ENCODE data around the gene LRRFIP1. TPM values are rescaled to one million over a fixed set of nuclear protein-coding genes. Genes with fewer than 3 reads are reported as not detected.

The LRRFIP1 gene
- total and polyA plus RNA-seq, 7 donors = 42.3 to 108 (median 91.9) TPM

DNA sequence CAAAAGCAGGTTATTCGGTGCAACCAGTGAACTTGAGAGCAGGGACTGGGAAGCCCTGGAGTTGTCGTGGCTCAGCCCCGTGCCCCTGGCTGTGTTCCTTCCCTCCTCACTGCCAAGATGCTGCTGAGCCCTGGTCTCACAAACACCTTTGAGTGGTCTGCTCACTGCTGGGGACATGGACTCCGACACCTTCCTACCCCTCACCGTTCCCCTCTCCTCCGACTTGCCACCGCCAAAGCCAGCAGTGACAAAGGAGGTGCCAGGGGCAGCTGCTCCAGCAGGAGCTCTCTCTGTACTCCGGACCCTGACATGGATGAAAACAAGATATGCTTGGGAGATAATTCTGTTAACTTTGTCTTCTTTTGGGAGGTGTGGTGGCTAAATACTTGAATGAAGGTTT, 17.9 kb downstream of the LRRFIP1 start:
- ATAC-seq (no peak), DNase-seq (no peak)
- Histone ChIP-seq H3K36me3 (ENCODE audit: insufficient read depth in 1 of 2, low read depth in 1 of 2) (no peaks in the 10 kb centered on the region), H3K9me3 (no peaks in the 10 kb centered on the region), H3K27me3 (ENCODE audit: insufficient read depth in 3 of 3, low read length in 2 of 3) (no peaks in the 10 kb centered on the region), H3K4me3 (no peak overlapping the region), H3K4me1 (peaks cover 63% of the 10 kb centered on the region), H3K27ac (peak overlapping the region; percentile 91)
- intact Hi-C loops (cut with DNase I) = no loop called here
- TF ChIP-seq, protein P1, sequence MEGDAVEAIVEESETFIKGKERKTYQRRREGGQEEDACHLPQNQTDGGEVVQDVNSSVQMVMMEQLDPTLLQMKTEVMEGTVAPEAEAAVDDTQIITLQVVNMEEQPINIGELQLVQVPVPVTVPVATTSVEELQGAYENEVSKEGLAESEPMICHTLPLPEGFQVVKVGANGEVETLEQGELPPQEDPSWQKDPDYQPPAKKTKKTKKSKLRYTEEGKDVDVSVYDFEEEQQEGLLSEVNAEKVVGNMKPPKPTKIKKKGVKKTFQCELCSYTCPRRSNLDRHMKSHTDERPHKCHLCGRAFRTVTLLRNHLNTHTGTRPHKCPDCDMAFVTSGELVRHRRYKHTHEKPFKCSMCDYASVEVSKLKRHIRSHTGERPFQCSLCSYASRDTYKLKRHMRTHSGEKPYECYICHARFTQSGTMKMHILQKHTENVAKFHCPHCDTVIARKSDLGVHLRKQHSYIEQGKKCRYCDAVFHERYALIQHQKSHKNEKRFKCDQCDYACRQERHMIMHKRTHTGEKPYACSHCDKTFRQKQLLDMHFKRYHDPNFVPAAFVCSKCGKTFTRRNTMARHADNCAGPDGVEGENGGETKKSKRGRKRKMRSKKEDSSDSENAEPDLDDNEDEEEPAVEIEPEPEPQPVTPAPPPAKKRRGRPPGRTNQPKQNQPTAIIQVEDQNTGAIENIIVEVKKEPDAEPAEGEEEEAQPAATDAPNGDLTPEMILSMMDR (IDR thresholded peaks at IDR 0.05) = no peak
- 62 to 77% (median 66%) methylated on average over 8 of the region's 8 CpGs for WGBS, 3 donors

DNA sequence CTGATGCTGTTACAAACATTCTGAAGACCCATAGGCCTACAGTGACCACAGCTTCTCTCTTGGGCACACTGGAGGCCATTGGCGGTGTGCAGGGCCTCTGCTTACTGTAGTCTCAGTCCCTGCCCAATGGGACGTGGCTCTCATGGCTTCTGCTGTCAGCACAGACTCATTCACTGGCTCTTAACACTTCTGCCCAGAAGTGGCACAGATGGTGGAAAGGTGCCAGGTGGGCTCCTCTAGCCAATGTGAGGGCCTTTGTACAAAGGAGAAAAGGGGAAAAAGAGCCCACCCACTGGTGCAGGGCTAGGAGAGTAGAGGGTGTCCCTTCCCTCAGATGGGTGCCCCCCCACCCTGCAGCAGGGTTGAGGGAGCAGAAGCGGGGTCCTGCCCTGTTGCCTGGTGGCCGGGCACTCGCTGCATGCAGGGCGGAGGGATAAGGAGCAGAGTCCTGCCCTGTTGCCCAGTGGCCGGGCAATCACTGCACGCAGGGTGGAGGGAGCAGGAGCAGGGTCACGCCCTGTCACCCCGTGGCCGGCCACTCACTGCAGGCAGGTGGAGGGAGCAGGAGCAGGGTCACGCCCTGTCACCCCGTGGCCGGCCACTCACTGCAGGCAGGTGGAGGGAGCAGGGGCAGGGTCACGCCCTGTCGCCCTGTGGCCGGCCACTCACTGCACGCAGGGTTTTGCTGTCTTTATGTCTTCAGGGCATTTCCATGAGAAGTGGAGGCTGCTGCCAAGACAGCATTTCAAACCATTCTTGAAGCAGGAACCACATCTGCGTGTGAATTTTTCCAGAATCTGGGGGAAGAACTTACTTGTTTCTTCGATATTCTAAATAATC, 20.0 kb downstream of the LRRFIP1 start:
- Histone ChIP-seq H3K4me1 (peaks cover 52% of the 10 kb centered on the region), H3K9me3 (no peaks in the 10 kb centered on the region), H3K27ac (peak overlapping the region; percentile 91), H3K4me3 (no peak overlapping the region), H3K27me3 (ENCODE audit: insufficient read depth in 3 of 3, low read length in 2 of 3) (no peaks in the 10 kb centered on the region), H3K36me3 (ENCODE audit: insufficient read depth in 1 of 2, low read depth in 1 of 2) (no peaks in the 10 kb centered on the region)
- intact Hi-C loops (cut with DNase I) = no loop called here
- DNase-seq (no peak), ATAC-seq (no peak)
- 78 to 86% (median 79%) methylated on average over 18 to 20 of the region's 20 CpGs for WGBS, 3 donors
- TF ChIP-seq, protein P1 (IDR thresholded peaks at IDR 0.05) = no peak

DNA sequence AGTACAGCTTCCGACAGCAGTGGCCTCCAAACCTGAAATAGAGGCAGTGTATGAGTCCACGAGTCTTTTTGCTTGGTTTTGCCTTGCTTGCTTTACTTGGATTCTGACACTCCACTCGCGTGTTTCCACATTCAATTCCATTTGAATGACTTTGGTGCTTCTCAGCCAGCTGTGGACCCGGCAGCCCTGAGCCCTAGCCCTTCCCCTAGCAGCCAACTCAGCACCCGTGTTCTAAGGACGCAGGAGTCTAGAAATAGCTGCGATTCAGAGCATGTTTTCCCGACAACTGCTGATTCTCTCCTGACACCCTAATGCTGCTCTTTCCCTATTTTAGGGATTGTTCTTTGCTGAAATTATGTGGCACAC, 20.6 kb downstream of the LRRFIP1 start:
- Histone ChIP-seq H3K36me3 (ENCODE audit: insufficient read depth in 1 of 2, low read depth in 1 of 2) (no peaks in the 10 kb centered on the region), H3K27ac (peak overlapping the region; percentile 91), H3K27me3 (ENCODE audit: insufficient read depth in 3 of 3, low read length in 2 of 3) (no peaks in the 10 kb centered on the region), H3K4me1 (peaks cover 49% of the 10 kb centered on the region), H3K4me3 (no peak overlapping the region), H3K9me3 (no peaks in the 10 kb centered on the region)
- intact Hi-C loops (cut with DNase I) = no loop called here
- DNase-seq = no peak
- WGBS, 3 donors = 38 to 52% (median 41%) methylated on average over 9 of the region's 9 CpGs
- peak in 2 of 4 donors; percentile 23 to 28 for ATAC-seq
- TF ChIP-seq, protein P1 (IDR thresholded peaks at IDR 0.05) = no peak

DNA sequence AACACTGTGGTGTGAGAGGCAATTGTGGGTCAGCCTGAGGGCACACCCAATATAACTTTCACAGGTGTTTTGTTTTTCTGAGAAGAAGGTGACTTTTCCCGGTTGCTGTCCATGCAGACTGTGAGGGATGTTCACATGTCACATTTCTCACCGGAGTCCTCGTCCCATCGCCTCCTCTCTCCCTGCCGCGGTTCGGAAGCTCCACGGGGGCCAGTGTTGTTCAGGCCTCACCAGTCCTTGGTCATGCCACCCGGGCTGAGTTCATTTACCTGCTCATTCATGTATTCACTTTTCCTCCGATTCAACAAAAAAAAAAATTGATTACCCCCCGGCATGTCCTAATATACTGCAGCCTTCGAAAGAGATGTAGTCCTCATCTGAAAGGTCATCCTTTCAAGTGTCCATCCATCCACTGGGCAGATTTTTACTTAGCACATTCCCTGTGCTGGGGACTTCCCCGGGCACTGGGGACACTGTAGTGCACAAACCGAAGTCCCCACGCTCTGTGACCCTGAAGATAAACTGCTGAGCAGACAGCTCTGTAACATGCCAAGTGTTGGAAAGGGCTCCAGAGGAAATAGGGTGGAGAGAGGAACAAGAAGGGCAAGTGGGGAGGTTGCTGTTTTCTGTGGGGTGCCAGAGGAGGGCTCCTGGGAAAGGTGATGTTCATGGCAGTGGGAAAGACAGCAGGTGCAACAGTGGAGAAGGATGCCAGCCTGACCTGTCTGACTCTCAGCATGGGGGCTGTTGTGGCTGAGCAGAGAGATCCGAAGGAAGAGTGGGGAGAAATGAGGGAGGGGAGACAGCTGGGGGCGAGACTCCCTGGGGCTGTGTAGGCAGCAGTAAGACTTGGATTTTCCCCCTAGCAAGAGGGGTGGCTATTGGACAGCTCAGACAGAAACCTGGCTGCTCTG, 22.4 kb downstream of the LRRFIP1 start:
- no peak for ATAC-seq
- H3K27ac ChIP-seq = peak overlapping the region; percentile 91

More for the DNA sequence above, 22.4 kb downstream of the LRRFIP1 start:
- DNase-seq = no peak
- no peak overlapping the region for H3K4me3 ChIP-seq
- WGBS, 3 donors = 63 to 79% (median 70%) methylated on average over 17 of the region's 17 CpGs
- TF ChIP-seq, protein P1 (IDR thresholded peaks at IDR 0.05) = no peak
- no peaks in the 10 kb centered on the region for H3K9me3 ChIP-seq
- peaks cover 40% of the 10 kb centered on the region for H3K4me1 ChIP-seq
- intact Hi-C loops (cut with DNase I) = no loop called here
- H3K27me3 ChIP-seq (ENCODE audit: insufficient read depth in 3 of 3, low read length in 2 of 3) = no peaks in the 10 kb centered on the region
- H3K36me3 ChIP-seq (ENCODE audit: insufficient read depth in 1 of 2, low read depth in 1 of 2) = no peaks in the 10 kb centered on the region

All from psoas muscle (tissue), 8 donors.